HG02981 (cell line): Measurements from ENCODE around the gene C1QTNF4.

ENCODE experiments used
- ATAC-seq: cut with Tn5 transposase; IDR thresholded peaks from one replicate; pipeline ENCODE4 v1.9.1; 2021; ENCODE audit warnings: mild to moderate bottlenecking, moderate library complexity; ENCODE audit not compliant: unreplicated experiment

The C1QTNF4 gene

DNA sequence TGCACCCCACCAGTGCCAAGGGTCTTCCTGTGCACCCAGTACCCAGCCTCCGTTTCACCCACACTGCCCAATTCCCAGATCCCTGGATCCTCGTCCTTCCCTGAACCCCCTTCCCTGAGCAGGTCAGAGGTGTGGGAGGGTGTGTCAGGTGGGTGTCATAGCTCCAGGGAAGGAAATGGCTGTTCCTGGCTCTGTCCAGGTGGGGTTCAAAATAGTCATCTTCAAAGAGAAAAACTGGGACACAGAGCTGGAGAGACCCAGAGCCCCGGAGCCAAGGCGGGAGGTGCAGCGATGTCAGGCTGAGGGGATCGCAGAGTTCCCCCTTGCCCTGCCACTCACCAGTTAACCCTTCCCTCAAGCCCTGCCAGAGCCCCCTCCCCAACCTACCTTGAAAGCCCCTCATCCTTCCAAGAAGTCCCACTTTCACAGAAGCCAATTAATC is 698 bp downstream of the C1QTNF4 start:
- ATAC-seq = no peak

DNA sequence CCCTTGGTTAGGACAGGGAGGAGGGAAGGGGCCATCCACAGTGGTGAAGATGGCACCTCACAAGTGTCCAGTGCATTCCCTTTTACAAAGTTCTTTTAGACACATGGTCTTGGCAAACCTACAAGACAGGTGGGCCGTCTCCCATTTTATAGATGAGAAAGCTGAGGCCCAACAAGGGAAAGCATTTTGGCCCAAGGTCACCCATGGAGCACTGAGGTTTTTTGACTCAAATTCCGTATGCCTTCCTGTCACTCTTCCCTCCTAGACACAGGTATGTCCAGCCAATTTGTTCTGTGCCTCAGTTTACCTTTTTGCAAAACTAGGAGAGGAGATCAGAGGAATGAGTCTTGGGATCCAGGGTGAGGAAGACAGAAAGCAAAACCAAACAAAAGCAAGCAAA is 1.2 kb downstream of the C1QTNF4 start:
- ATAC-seq = no peak

DNA sequence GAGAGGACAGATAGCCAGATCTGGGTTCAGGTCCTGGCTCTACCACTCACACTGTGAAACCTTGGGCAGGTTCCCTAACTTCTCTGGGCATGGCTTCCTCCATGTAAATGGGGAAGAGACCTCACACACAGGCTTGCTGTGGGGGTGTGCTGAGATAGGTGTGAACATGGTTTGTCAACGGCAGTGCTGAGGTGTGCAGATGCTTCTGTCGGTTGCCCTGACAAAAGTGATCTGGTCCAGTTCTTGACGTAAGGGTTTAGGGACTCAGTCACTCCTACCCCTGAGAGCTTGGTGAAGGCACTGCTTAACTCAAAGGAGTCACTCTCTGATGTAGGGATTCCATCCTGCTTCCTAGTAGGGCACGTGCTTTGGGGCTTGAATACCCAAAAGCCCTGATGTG is 2.0 kb downstream of the C1QTNF4 start:
- no peak for ATAC-seq

DNA sequence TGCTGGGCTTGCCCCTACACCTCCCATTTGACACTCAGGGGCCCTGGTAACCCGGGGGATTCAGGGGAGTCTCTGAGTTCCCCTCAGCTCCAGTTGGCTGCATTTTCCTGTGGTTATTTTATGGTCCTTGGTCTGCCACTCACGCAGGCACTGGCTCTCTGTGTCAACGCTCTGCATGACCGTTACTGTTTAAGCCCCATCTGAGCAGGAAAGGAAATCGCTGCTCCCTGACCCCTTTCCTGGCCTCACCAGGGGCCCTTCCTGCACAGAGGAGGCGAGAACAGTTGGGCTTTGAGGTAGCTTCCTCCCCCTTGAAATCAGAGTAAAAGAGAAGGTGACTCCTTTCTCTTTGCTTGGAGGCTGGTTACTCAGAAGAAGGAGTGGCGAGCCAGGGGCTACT is 2.4 kb downstream of the C1QTNF4 start:
- ATAC-seq = no peak

DNA sequence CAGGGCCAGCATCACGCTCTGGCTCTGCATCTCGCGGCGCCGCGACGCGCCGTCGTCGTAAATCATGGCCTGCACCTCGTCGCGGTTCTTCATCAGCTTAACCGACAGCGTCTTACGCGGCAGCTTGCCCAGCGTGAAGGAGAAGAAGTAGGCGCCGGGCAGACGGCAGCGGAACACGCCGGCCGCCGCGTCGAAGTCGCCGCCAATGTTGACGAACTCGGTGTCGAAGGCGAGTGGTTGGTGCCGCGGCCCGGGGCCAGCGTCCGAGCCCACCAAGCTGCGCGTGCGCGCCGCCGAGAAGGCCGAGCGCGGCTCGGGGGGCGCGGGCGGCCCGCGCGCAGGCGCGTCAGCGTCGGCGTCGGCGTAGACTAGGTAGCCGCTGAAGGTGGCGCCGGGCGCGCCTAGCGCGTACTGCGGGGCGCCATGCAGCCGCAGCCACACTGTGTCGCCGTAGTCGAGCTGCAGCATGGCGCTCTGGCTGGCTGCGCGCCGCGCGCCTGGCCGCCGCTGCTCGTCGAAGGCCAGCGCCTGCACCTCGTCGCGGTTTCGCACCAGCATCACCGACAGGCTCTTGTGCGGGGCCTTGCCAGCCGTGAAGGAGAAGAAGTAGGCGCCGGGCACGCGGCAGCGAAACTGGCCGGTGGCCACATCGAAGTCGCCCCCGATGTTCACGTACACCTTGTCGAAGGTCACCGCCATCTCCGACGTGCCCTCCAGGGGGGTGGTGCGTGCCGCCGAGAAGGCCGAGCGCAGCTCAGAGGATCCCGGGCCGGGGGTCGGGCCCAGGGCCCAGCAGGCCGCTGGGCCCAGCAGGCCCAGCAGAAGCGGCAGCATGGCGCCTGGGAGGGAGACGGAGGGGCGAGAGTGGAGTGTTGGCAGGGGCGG is 4.0 kb downstream of the C1QTNF4 start:
- ATAC-seq = no peak

DNA sequence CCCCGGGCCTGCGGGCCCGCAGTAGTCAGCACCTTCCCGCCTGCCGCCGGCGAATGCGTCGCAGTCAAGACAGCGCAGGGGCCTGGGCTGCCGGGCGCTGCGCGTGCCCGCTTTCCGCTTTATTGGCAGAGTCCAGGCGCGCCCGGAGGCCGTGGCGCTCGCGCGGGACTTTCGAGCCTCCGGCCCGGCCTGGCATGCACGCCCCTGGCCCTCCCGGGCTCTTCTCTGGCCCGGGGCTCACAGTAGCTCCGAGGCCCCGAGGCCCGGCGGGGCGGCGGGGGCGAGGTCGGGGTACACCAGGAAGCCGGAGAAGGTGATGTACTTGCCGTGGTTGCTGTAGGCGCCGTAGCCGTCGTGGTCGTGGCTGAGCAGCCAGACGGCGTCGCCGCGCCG is 4.6 kb downstream of the C1QTNF4 start:
- no peak for ATAC-seq

DNA sequence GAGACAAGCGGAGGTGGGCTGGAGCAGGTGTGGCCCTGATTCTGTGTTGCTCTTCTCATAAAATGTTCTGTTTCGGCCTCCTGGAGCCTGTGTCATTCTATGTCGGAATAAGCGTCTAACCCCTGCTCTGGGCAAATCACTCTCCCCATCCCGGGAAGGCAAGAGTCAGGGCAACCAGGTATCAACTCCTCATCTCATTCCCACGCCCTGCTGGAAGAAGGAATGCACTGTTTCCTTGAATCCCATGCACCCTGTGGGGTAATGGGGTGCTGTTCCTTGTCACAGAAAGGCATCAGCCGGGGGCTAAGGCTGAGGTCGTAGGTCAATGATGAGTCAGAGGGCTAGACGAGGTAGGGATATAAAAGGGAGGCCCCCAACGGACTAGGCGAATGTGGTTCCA is 5.1 kb downstream of the C1QTNF4 start:
- ATAC-seq = no peak

DNA sequence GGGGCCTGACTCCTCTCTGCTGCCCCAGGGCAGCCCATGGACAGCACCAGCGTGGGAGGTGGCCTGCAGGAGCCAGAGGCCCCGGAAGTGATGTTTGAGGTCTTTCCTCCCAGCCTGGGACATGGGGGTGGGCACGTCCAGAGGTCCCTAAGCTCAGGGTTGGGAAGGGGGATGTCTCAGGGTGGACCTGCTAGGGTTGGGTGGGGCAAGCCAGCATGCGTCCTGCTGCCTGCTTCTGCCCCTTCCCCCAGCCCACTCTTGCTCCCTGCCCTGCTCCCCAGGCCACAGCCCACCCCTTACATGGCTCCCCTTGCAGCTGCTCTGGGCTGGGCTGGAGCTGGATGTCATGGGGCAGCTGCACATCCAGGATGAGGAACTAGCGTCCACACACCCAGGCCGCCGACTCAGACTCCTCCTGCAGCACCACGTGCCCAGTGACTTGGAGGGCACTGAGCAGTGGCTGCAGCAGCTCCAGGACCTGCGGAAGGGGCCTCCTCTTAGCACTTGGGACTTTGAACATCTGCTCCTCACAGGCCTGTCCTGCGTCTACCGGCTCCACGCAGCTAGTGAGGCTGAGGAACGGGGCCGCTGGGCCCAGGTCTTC is 6.4 kb downstream of the C1QTNF4 start:
- ATAC-seq = no peak

DNA sequence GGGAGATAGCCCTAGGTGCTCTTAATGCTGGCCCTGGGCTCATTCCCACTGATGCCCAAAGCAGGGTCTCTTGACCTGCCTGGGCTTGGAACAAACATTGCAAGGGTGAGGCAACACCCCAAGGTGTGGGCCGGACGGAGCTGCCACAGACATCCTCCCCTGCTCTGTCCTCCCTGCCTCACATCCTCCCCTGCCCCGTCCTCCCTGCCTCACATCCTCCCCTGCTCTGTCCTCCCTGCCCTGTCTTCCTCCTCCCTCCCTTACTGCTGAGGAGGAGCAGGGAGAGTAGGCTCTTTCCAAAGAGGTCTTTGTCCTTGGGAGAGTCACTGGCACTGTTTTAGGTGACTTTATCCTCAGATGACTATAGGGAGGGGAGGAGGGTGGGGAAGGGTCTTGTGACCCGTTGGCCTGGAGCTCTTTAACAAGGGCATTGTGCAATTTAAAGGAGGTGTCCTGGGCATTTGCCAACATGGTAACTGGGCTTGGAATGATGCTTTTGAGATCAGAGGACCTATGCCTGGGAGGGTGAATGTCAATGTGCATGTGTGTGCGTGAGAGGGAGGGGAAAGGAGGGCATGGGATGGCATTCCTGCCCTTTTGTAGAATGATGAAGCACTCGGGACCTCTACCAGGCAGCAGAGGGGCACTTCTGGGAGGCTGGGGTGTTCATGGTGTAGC is 7.0 kb downstream of the C1QTNF4 start:
- no peak for ATAC-seq

DNA sequence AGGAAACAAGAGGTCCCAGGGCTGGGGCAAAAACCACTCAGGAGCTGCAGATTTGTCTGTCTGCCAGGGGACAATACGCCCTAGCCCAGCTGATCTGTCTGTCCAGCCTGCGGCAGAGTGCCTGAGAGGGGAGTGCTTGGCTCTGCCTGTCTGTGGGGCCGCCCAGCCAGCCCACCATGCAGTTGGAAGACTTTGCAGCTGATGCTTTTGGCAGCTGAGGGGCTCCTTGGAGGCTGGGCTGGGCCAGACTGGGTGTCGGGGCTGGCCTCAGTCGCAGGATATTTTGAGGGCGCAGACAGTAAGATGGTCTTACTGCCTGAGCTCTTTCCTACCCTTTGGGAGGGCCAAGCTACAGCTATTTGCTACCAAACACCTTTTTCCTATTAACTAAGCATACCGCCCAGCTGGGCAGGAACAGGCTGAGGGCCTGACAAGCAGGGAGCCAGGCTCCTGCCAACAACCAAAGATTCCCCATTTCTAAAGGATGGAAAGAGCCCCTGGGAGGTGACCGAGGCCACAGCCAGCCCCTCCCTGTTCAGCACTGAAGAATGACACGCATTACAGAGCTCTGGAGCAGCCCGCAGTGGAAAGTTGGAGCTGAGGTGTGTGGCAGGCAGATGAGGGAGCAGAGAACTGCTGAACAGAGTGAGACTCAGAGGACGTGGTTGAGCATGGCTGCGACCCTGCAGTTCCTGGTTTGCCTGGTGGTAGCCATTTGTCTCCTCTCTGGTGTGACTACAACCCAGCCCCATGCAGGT is 7.9 kb downstream of the C1QTNF4 start, which contains the start of gene FAM180B:
FAM180B (plus strand) TSS at position 581 of the 758 bp plus-strand sequence; CDS start at position 672, 91 bp downstream.
- ATAC-seq = no peak

DNA sequence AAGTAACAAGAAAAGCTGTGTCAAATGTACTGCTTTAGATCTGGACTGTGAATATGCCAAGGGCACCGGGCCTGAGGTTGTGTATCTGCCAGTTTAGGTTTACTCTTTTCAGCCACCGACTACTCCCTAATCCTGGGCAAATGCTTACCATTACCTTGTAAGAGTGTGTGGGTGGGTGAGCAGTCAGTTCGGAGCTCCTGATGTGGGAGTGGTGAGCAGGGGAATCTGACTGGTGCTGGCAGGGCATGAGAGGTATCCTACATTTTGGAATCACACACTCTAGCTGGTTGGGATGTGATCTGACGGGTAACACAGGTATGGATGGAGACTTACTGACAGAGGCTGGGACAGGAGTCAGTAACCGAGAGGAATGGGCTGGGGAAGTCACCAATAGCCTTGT is 10.4 kb downstream of the C1QTNF4 start:
- ATAC-seq = no peak

DNA sequence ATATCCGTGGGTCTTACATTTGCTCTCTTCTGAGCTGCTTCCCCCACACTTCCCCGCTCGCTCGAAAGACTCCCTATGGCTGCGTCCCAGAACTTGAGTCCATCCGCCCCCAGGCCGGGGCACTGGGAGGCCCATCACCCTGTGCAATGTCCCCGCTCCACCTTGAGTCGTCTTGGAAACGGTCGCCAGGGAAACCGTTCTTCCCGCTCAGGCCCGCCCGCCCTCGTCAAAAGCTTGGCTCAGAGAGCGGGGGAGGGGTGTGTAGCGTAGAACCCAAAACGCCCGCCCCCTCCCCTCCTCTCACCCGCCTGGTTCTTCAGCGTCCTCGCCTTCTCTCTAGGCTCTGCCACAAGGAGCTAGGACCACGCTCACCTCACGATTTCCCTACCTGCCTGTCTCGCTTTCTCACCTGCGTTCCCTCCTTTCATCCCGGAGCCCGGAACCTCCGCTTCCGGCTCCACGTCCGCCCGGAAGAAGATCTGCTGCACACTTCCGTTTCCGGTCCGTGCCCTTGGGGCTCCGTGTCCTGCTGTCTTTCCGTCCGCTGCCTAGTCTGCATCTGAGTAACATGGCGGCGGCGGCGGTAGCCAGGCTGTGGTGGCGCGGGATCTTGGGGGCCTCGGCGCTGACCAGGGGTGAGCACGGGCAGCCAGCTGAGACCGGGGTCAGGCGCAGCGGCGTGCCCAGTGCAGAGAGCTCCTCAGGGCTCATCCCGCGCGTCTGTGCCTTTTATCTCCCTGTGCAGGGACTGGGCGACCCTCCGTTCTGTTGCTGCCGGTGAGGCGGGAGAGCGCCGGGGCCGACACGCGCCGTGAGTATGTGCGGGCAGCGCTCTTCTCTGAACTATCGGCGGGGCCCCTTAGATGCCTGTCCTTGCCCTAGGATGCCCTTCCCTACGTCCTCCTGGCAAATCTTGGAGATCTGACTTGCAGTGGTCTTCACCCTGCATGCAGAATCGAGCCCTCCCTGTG is 15.4 kb downstream of the C1QTNF4 start, which contains the start of the genes KBTBD4 and NDUFS3:
KBTBD4 (minus strand) TSS at position 447 of the 971 bp plus-strand sequence; CDS start at position 428, 19 bp downstream.
NDUFS3 (plus strand) TSS at position 551 of the 971 bp plus-strand sequence; CDS start at position 569, 18 bp downstream.
- peak; percentile 89 for ATAC-seq

DNA sequence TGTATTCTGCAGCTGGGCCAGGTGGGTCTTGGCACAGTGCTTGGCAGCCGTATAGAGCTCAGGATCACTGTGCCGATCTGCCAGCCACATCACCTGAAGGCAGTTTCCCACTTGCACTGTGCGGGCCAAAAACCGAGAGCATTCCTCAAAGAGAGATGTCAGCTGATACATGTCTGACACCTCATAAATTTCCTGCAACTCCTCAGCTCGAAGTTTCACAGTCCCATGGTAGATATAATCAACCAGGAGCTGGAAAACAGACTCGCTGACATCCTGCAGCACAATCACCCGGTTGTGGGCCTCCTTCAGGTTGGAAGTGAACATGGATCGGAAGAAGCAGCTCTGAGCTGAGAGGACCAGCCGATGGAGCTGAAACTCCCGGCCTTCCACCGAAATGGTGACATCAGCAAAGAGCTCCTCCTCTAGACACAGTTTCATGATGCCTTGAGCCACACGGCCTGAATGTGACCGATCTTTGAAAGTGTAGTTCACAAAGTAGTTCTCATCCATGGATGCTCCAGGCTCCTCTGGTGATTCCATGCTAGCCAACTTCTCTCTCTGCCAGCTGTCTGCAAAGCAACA is 16.7 kb downstream of the C1QTNF4 start:
- ATAC-seq = no peak

DNA sequence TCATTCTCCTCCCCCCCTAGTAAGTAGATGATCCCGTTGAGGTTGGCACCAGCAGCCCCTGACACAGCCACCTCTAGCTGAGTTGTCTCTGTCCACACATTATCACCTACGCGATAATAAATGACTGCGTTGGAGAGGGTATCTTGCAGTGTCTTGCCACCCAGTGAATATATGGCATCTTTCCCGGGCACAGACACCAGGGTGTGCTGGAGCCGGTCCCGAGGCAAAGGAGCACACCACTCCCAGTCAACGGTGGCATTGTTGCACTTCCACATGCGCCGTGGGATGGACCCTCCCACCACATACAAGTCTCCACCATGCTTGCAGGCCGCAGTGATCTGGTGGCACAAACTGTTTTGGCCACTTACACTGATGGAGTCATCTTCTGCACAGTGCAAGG is 20.9 kb downstream of the C1QTNF4 start:
- ATAC-seq = no peak

DNA sequence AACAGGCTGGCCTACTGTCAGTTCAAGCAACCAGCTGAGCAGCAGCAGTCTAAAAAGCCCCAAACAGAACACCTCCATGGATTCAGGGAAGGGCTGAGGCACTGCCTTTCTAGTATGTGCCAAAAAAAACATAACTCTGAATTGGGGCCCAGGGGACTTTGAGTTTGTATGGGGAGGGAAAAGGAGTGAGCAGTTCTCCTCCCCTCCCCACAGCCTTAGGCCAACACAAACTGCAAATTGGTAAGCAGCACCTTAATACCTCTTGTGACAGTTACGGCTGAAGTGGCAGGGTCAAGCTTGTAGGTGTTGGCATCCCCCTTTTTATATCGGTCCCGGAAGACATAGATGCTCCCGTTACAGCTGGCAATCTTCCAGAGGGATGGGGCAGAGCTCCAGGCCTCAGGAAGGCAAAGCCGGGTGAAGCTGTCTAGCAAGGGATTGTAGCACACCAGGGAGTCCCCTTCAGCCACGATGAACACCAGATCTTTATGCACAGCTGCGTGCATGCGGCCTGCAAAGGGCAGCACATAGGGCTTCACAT is 21.4 kb downstream of the C1QTNF4 start:
- no peak for ATAC-seq

DNA sequence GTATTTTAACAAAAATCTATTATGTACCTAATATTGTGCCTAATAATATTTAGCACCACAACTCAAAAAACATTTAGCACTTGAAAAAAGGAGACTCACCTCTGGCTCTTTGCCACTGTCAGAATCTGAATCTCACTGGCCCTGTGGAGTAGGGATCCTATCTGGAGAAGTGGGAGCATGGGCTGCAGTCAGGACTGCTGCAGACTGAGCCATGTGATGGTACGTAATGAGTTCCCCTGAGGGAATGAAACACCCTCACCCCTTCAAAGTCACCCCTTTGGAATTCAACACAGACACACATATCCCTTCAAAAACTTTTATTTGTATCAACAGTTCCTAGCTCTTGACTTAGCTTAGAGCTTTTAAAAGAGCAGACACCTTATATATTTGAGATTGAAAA is 22.3 kb downstream of the C1QTNF4 start:
- ATAC-seq = no peak

DNA sequence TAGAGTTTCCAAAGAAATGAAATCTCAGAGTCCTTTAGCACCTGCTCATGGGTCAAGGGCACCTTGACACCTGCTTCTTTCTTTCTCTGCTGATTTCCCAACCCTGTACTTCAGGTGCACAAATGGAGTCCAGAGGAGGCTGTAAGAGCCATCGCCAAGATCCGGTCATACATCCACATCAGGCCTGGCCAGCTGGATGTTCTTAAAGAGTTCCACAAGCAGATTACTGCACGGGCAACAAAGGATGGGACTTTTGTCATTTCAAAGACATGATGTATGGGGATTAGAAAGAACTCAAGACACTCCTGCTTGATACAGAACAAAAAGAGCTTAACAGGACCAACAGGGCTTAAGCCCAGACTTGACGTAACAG is 22.9 kb downstream of the C1QTNF4 start:
- ATAC-seq = no peak

DNA sequence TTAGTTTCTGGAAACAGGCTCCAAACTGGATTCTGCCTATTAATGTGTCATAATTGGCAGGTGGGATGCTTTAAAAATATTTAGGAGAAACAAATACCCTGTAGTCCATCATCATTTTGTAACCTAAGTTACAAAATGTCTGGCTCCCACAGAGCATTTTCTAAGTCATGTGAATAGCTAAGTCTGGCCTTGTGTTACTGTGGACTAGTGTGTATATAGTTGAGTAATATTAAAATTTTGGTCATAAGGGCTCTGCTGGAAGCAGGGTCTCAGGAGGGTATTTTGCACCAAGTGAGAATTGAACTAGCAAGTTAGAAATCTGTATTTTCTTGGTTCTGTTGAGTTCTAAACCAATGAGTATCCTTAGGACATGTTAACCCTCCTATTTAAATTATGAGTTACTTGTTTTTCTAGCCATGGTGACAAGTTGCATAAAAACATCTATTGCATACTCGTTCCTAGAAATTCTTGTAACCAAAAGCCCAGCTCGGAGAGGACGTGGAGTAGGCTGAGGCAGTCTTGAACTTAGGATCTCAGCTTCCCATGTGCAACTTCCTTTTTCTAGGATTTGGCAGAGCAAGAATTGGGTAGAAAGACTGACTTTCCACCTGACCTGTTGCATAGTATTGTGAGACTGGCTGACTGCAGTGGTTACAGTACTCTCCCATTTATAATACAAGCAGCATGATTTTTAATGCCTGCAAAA is 23.4 kb downstream of the C1QTNF4 start:
- ATAC-seq = no peak
